GM23338 (cell line): ENCODE measurements around the gene FDXR. TPM values are rescaled to one million over a fixed set of nuclear protein-coding genes. Genes with fewer than 3 reads are reported as not detected.

Experiments used
- ATAC-seq: fragments of 200-7000 bp; cut with Tn5 transposase; 3 replicates; pipeline ENCODE4 v1.9.1; 2020
- DNase-seq: peaks from one replicate; pipeline ENCODE4 v3.0.0-alpha.2; 2015; ENCODE audit warnings: low spot score
- H2AFZ ChIP-seq: fragments of 200-600 bp; sonication (generic); 2 replicates; pipeline ENCODE4 v1.8.0; 2016; ENCODE audit warnings: antibody characterized with exemption, mild to moderate bottlenecking, moderate library complexity
- H3F3A ChIP-seq: fragments of 200-600 bp; sonication (generic); replicated peaks from 2 replicates; pipeline ENCODE4 v1.8.0; 2017; ENCODE audit warnings: antibody characterized with exemption, mixed run types, low read depth
- H3K27ac ChIP-seq: fragments of 200-600 bp; sonication (generic); 2 replicates; pipeline ENCODE4 v1.6.1; 2016; ENCODE audit warnings: low read depth
- H3K27me3 ChIP-seq: fragments of 200-600 bp; sonication (generic); 2 replicates; pipeline ENCODE4 v1.8.0; 2016; ENCODE audit warnings: mild to moderate bottlenecking, mixed run types, moderate library complexity; ENCODE audit not compliant: insufficient read depth
- H3K36me3 ChIP-seq: fragments of 200-600 bp; sonication (generic); 2 replicates; pipeline ENCODE4 v1.8.0; 2016; ENCODE audit warnings: mild to moderate bottlenecking; ENCODE audit not compliant: insufficient read depth
- H3K4me1 ChIP-seq: fragments of 200-600 bp; sonication (generic); 2 replicates; pipeline ENCODE4 v1.8.0; 2016; ENCODE audit warnings: mild to moderate bottlenecking, moderate library complexity; ENCODE audit not compliant: insufficient read depth
- H3K4me2 ChIP-seq: fragments of 200-600 bp; sonication (generic); 2 replicates; pipeline ENCODE4 v1.7.1; 2017; ENCODE audit warnings: mixed run types
- H3K4me3 ChIP-seq: fragments of 200-600 bp; sonication (generic); 2 replicates; pipeline ENCODE4 v1.6.1; 2016; ENCODE audit warnings: mixed run types
- H3K79me2 ChIP-seq: fragments of 200-600 bp; sonication (generic); replicated peaks from 2 replicates; pipeline ENCODE4 v1.8.0; 2017; ENCODE audit warnings: mild to moderate bottlenecking; ENCODE audit not compliant: insufficient read depth
- H3K9me2 ChIP-seq: fragments of 200-600 bp; sonication (generic); 2 replicates; pipeline ENCODE4 v1.8.0; 2017; ENCODE audit not compliant: insufficient read depth
- H4K20me1 ChIP-seq: fragments of 200-600 bp; sonication (generic); replicated peaks from 2 replicates; pipeline ENCODE4 v1.8.0; 2017; ENCODE audit warnings: mild to moderate bottlenecking; ENCODE audit not compliant: insufficient read depth
- H3K27ac Mint-ChIP-seq: 2 replicates; pipeline ENCODE4 v1.8.0; 2020; ENCODE audit warnings: inconsistent platforms, mild to moderate bottlenecking, moderate library complexity, mixed read lengths
- H3K27me3 Mint-ChIP-seq: 3 replicates; pipeline ENCODE4 v1.8.0; 2022; ENCODE audit warnings: low read depth, mild to moderate bottlenecking, moderate library complexity, mixed read lengths, inconsistent platforms; ENCODE audit not compliant: insufficient read depth, poor library complexity
- H3K36me3 Mint-ChIP-seq: 3 replicates; pipeline ENCODE4 v1.8.0; 2021; ENCODE audit warnings: low read depth, mild to moderate bottlenecking, inconsistent platforms, moderate library complexity, mixed read lengths
- H3K4me1 Mint-ChIP-seq: 3 replicates; pipeline ENCODE4 v1.8.0; 2020; ENCODE audit warnings: mild to moderate bottlenecking, inconsistent platforms, mixed read lengths
- H3K4me3 Mint-ChIP-seq: 3 replicates; pipeline ENCODE4 v1.8.0; 2021; ENCODE audit warnings: moderate library complexity, mild to moderate bottlenecking, inconsistent platforms, mixed read lengths
- H3K9me3 Mint-ChIP-seq: 3 replicates; pipeline ENCODE4 v1.8.0; 2020; ENCODE audit warnings: moderate library complexity, mild to moderate bottlenecking, inconsistent platforms, mixed read lengths
- ETS1 ChIP-seq: IDR thresholded peaks from 2 replicates; pipeline ENCODE4 v1.6.1; 2016; ENCODE audit warnings: antibody characterized with exemption
- EZH2 ChIP-seq: fragments of 200-600 bp; sonication (generic); IDR thresholded peaks from one replicate; pipeline ENCODE4 v1.8.0; 2017; ENCODE audit warnings: antibody characterized with exemption, mild to moderate bottlenecking, low read depth; ENCODE audit not compliant: unreplicated experiment
- EZH2phosphoT487 ChIP-seq: fragments of 200-600 bp; sonication (generic); IDR thresholded peaks from one replicate; pipeline ENCODE4 v1.8.1; 2018; ENCODE audit warnings: antibody characterized with exemption; ENCODE audit not compliant: unreplicated experiment
- REST ChIP-seq: IDR thresholded peaks from one replicate; pipeline ENCODE4 v1.6.1; 2018; ENCODE audit warnings: antibody characterized with exemption; ENCODE audit not compliant: unreplicated experiment
- ZNF331 ChIP-seq: fragments of 250-450 bp; sonication (Bioruptor Pico); IDR thresholded peaks from 2 replicates; pipeline ENCODE4 v1.5.0; 2020; ENCODE audit warnings: low read depth, mild to moderate bottlenecking, moderate library complexity
- ZNF462 ChIP-seq: fragments of 250-450 bp; sonication (Bioruptor Pico); IDR thresholded peaks from 2 replicates; pipeline ENCODE4 v1.5.0; 2020; ENCODE audit warnings: mild to moderate bottlenecking, moderate library complexity
- polyA plus RNA-seq: library from polyadenylated mRNA; unstranded; fragments of >200 nt; fragmentation: Nextera tagmentation; extraction: Ambion mirVana; gene quantifications from 2 replicates; pipeline ENCODE4 v1.2.1, GENCODE V29; 2016
- total RNA-seq: library from RNA; depleted of rRNA; stranded (reverse); fragments of >200 nt; shearing (Covaris generic); gene quantifications from 2 replicates; pipeline ENCODE4 v1.2.3, GENCODE V29; 2014

Gene FDXR
- total and polyA plus RNA-seq, 2 experiments from 2014 or later = 21.7 to 33.1 TPM

GRCh38 chr17:74836191-74836590, 36.6 kb downstream of the FDXR start:
- H3K9me3 Mint-ChIP-seq = no peaks in the 10 kb centered on the region
- ATAC-seq (no peak), DNase-seq (no peak)
- peaks cover 28% of the 10 kb centered on the region for H3K4me1 Mint-ChIP-seq
- Histone ChIP-seq H3K4me1 (peaks cover 6% of the 10 kb centered on the region; the same call in 1 of the 2 replicates), H3K27ac (no peak overlapping the region), H3K79me2 (no peaks in the 10 kb centered on the region), H3K27me3 (peaks cover 7% of the 10 kb centered on the region), H3K9me2 (no peaks in the 10 kb centered on the region), H3F3A (no peaks in the 10 kb centered on the region), H2AFZ (no peak overlapping the region), H3K36me3 (no peaks in the 10 kb centered on the region), H3K4me2 (no peak overlapping the region), H4K20me1 (no peaks in the 10 kb centered on the region; the same call in 1 of the 2 replicates), H3K4me3 (no peak overlapping the region)
- no peak overlapping the region for H3K27ac Mint-ChIP-seq
- peaks cover 14% of the 10 kb centered on the region for H3K27me3 Mint-ChIP-seq
- no peak overlapping the region for H3K4me3 Mint-ChIP-seq
- TF ChIP-seq ETS1 (no peak), REST (no peak), ZNF331 (CRISPR knock-in tag) (no peak), ZNF462 (CRISPR knock-in tag) (no peak), EZH2phosphoT487 (no peak), EZH2 (no peak)
- H3K36me3 Mint-ChIP-seq = no peaks in the 10 kb centered on the region; the same call in 2 of the 3 replicates
